Measurements from ENCODE around the gene GPC5. TPM values are rescaled to one million over a fixed set of nuclear protein-coding genes. Genes with fewer than 3 reads are reported as not detected.

GPC5 gene
- total RNA-seq, 1 experiment from 2014 or later: 0.26 TPM

- ChIA-PET POLR2A (no interaction called here), CTCF (no interaction called here)
- no peak overlapping the region for H3K27ac ChIP-seq (ENCODE audit: low read length)
- TF ChIP-seq, protein P1, sequence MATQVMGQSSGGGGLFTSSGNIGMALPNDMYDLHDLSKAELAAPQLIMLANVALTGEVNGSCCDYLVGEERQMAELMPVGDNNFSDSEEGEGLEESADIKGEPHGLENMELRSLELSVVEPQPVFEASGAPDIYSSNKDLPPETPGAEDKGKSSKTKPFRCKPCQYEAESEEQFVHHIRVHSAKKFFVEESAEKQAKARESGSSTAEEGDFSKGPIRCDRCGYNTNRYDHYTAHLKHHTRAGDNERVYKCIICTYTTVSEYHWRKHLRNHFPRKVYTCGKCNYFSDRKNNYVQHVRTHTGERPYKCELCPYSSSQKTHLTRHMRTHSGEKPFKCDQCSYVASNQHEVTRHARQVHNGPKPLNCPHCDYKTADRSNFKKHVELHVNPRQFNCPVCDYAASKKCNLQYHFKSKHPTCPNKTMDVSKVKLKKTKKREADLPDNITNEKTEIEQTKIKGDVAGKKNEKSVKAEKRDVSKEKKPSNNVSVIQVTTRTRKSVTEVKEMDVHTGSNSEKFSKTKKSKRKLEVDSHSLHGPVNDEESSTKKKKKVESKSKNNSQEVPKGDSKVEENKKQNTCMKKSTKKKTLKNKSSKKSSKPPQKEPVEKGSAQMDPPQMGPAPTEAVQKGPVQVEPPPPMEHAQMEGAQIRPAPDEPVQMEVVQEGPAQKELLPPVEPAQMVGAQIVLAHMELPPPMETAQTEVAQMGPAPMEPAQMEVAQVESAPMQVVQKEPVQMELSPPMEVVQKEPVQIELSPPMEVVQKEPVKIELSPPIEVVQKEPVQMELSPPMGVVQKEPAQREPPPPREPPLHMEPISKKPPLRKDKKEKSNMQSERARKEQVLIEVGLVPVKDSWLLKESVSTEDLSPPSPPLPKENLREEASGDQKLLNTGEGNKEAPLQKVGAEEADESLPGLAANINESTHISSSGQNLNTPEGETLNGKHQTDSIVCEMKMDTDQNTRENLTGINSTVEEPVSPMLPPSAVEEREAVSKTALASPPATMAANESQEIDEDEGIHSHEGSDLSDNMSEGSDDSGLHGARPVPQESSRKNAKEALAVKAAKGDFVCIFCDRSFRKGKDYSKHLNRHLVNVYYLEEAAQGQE (IDR thresholded peaks at IDR 0.05; ENCODE audit: insufficient read depth in 1 of 2, low read depth in 2 of 2, low read length in 1 of 2): no peak
- no peak for TF ChIP-seq CTCF (IDR thresholded peaks at IDR 0.05)
- TF ChIP-seq SIN3A (IDR thresholded peaks at IDR 0.05; ENCODE audit: borderline replicate concordance, insufficient read depth, low read depth, low read length): no peak
- TF ChIP-seq POLR2AphosphoS5 (IDR thresholded peaks at IDR 0.05; ENCODE audit: low read depth, low read length): no peak
- TF ChIP-seq TCF7L2 (IDR thresholded peaks at IDR 0.05; ENCODE audit: low read depth, low read length): no peak
- ATAC-seq (no peak), DNase-seq (ENCODE audit: low read depth, low spot score) (no peak)
- H3K4me1 ChIP-seq (ENCODE audit: control insufficient read depth, insufficient read depth, low read length): no peaks in the 10 kb centered on the region
- no peak overlapping the region for H3K4me3 ChIP-seq (ENCODE audit: low read depth in 2 of 2, low read length in 2 of 2)
- BruUV-seq (replicated peaks): no TSS peak
- intact Hi-C loops (cut with micrococcal nuclease; ENCODE audit: unreplicated experiment): no loop called here
- H3K27me3 ChIP-seq (ENCODE audit: control insufficient read depth, insufficient read depth, low read length): no peaks in the 10 kb centered on the region
- no peaks in the 10 kb centered on the region for H3K36me3 ChIP-seq (ENCODE audit: control insufficient read depth, insufficient read depth, low read length)
- no peaks in the 10 kb centered on the region for H3K9me3 ChIP-seq (ENCODE audit: control insufficient read depth, insufficient read depth, low read depth, low read length)
- in situ Hi-C loops (cut with HindIII; ENCODE audit: low pct_unique_long_range_greater_than_20kb, low sequenced_read_pairs): no loop called here
These were observed 739.1 kb downstream of the GPC5 start for GRCh38 chr13:92137520-92137919.

DNA sequence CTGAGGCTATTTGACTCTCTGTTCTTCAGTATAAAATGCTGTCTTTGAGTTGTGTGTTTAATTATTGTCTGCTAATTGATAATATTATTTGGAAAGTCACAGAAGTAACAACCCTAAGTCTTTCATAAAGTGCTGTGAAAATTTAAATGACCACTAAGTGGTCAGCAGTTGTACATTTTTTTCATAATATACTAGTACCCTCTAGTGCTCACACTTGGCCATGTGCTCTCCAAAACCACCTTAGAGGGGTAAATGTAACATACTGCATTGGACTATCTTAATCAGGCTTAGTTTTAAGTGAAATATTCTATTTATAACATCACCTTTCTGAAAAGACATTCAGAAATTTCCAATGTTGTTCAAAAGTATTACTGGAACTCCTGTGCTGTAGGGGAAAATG is 745.3 kb downstream of the GPC5 start:
- no peak for TF ChIP-seq POLR2AphosphoS5 (IDR thresholded peaks at IDR 0.05; ENCODE audit: low read depth, low read length)
- TF ChIP-seq, protein P1 (IDR thresholded peaks at IDR 0.05; ENCODE audit: insufficient read depth in 1 of 2, low read depth in 2 of 2, low read length in 1 of 2): no peak
- no peak; the same call in 1 of the 2 replicates for TF ChIP-seq CTCF (IDR thresholded peaks at IDR 0.05)
- TF ChIP-seq TCF7L2 (IDR thresholded peaks at IDR 0.05; ENCODE audit: low read depth, low read length): no peak
- no peak for TF ChIP-seq SIN3A (IDR thresholded peaks at IDR 0.05; ENCODE audit: borderline replicate concordance, insufficient read depth, low read depth, low read length)
- in situ Hi-C loops (cut with HindIII; ENCODE audit: low pct_unique_long_range_greater_than_20kb, low sequenced_read_pairs) (no loop called here), intact Hi-C loops (cut with micrococcal nuclease; ENCODE audit: unreplicated experiment) (no loop called here)
- no TSS peak for BruUV-seq (replicated peaks)
- H3K4me3 ChIP-seq (ENCODE audit: low read depth in 2 of 2, low read length in 2 of 2): no peak overlapping the region
- no peaks in the 10 kb centered on the region for H3K9me3 ChIP-seq (ENCODE audit: control insufficient read depth, insufficient read depth, low read depth, low read length)
- H3K27ac ChIP-seq (ENCODE audit: low read length): no peak overlapping the region
- ATAC-seq: no peak
- H3K27me3 ChIP-seq (ENCODE audit: control insufficient read depth, insufficient read depth, low read length): no peaks in the 10 kb centered on the region
- ChIA-PET CTCF (no interaction called here), POLR2A (no interaction called here)
- no peaks in the 10 kb centered on the region for H3K4me1 ChIP-seq (ENCODE audit: control insufficient read depth, insufficient read depth, low read length)
- DNase-seq (ENCODE audit: low read depth, low spot score): no peak
- H3K36me3 ChIP-seq (ENCODE audit: control insufficient read depth, insufficient read depth, low read length): no peaks in the 10 kb centered on the region
